ENCODE data around the gene EYS.

The EYS gene

DNA sequence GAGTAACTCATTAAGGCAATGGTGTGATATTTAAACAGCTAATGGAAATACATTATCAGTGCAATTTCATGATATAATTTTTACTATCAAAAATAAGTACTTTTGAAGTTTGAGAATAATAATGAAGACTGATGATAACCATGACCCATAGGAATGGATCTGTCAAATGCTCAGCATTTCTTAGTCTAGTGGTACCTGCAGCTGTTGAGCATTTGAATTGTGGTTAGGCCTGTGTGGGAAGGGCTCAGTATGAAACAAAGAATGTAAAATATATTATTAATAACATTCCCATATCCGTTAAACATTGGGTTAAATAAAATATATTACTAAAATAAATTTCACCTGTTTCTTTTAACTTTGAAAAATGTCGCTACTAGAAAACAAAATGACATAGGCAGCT, 1898.5 kb downstream of the EYS start:
- no peak overlapping the region for H2AFZ ChIP-seq (ENCODE audit: low read depth)
- TF ChIP-seq, protein P1, sequence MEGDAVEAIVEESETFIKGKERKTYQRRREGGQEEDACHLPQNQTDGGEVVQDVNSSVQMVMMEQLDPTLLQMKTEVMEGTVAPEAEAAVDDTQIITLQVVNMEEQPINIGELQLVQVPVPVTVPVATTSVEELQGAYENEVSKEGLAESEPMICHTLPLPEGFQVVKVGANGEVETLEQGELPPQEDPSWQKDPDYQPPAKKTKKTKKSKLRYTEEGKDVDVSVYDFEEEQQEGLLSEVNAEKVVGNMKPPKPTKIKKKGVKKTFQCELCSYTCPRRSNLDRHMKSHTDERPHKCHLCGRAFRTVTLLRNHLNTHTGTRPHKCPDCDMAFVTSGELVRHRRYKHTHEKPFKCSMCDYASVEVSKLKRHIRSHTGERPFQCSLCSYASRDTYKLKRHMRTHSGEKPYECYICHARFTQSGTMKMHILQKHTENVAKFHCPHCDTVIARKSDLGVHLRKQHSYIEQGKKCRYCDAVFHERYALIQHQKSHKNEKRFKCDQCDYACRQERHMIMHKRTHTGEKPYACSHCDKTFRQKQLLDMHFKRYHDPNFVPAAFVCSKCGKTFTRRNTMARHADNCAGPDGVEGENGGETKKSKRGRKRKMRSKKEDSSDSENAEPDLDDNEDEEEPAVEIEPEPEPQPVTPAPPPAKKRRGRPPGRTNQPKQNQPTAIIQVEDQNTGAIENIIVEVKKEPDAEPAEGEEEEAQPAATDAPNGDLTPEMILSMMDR (conservative IDR thresholded peaks at IDR 0.05; ENCODE audit: low read depth, low read length), result no peak
- H3K27ac ChIP-seq, result no peak overlapping the region
- H4K20me1 ChIP-seq (ENCODE audit: insufficient read depth), result no peaks in the 10 kb centered on the region
- H3K4me3 ChIP-seq (IDR thresholded peaks at IDR 0.05; ENCODE audit: insufficient read depth, low read depth, low read length), result no peak overlapping the region
- H3K36me3 ChIP-seq (ENCODE audit: insufficient read depth), result no peaks in the 10 kb centered on the region
- H3K27me3 ChIP-seq (ENCODE audit: insufficient read depth, low read depth), result no peaks in the 10 kb centered on the region
- H3K79me2 ChIP-seq (ENCODE audit: insufficient read depth, low read depth), result no peaks in the 10 kb centered on the region
- H3K4me1 ChIP-seq (ENCODE audit: low read depth, poor library complexity, severe bottlenecking), result no peaks in the 10 kb centered on the region
- H3K9ac ChIP-seq, result no peak overlapping the region
- H3K4me2 ChIP-seq, result no peak overlapping the region

DNA sequence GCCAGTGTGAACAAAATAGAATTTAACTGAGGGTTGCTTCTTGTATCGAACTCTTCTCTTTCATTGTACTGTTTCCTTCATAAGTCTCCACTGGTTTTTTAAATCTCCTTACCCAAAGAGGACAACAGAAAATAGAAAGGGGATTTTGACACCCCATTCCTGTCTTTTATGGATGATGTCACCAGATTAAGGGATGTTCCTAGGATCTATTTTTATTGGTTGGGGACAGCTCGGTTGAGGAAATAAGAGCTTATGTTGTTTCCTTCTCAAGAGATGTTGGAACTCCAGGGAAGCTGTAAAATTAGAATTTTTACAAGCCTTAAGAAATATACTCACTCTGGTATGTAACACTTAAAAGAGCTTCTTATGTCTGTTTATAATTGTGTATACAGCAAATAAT, 1900.0 kb downstream of the EYS start:
- Histone ChIP-seq H3K79me2 (ENCODE audit: insufficient read depth, low read depth) (no peaks in the 10 kb centered on the region), H3K4me3 (IDR thresholded peaks at IDR 0.05; ENCODE audit: insufficient read depth, low read depth, low read length) (no peak overlapping the region), H2AFZ (ENCODE audit: low read depth) (no peak overlapping the region), H3K27ac (no peak overlapping the region), H3K36me3 (ENCODE audit: insufficient read depth) (no peaks in the 10 kb centered on the region), H4K20me1 (ENCODE audit: insufficient read depth) (no peaks in the 10 kb centered on the region), H3K4me1 (ENCODE audit: low read depth, poor library complexity, severe bottlenecking) (no peaks in the 10 kb centered on the region), H3K27me3 (ENCODE audit: insufficient read depth, low read depth) (no peaks in the 10 kb centered on the region), H3K9ac (no peak overlapping the region), H3K4me2 (no peak overlapping the region)
- TF ChIP-seq, protein P1 (conservative IDR thresholded peaks at IDR 0.05; ENCODE audit: low read depth, low read length), result no peak

DNA sequence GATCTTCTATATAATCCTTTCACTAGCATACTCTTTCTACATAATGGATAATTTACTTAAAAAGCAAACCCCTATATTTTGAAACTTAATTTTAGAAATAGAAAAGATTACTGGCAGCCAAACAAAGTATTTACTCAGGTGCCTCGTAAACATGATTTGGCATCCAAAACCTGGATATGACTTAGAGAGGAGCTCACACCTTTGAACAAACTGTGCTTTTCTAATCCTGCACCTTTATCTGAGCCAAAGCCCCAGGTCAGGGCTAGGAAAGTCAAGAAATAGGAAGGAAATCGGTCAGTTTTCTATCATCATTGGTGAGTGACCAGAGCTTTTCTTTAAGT, 1900.5 kb downstream of the EYS start:
- Histone ChIP-seq H3K4me2 (no peak overlapping the region), H3K4me1 (ENCODE audit: low read depth, poor library complexity, severe bottlenecking) (no peaks in the 10 kb centered on the region), H3K27me3 (ENCODE audit: insufficient read depth, low read depth) (no peaks in the 10 kb centered on the region), H3K36me3 (ENCODE audit: insufficient read depth) (no peaks in the 10 kb centered on the region), H3K79me2 (ENCODE audit: insufficient read depth, low read depth) (no peaks in the 10 kb centered on the region), H3K4me3 (IDR thresholded peaks at IDR 0.05; ENCODE audit: insufficient read depth, low read depth, low read length) (no peak overlapping the region), H3K9ac (no peak overlapping the region), H2AFZ (ENCODE audit: low read depth) (no peak overlapping the region), H4K20me1 (ENCODE audit: insufficient read depth) (no peaks in the 10 kb centered on the region), H3K27ac (no peak overlapping the region)
- TF ChIP-seq, protein P1 (conservative IDR thresholded peaks at IDR 0.05; ENCODE audit: low read depth, low read length), result no peak

DNA sequence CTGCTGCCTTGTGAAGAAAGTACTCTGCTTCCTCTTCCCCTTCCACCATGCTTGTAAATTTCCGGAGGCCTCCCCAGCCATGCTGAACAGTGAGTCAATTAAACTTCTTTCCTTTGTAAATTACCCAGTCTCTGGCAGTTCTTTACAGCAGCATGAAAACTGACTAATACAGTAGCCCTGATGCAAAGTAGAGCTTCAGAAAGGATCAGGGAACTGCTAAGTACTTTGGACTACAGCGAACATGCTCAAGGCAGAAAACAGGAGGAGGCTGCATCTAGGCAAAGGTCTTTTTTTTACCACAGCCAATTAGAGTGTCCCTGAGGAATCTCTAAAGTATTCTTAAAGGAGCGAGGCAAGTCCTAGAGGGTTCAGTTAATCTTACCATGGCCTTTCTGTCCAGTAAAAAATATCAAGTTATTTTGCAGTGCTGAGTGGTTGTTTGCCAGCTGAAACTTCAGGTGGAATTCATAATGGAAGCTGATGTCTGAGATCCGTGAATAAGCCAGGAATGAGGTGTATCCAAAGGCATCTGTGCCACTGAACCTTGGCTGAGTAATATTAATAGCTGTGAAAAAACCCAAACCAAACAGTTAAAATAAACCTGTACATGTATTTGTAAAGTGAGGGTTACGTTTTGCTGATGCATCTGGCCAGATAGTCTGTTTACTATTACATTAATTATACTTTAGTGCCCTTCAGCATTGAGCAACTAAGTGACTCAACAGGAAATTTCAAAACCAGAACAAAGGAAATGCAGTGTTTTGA, 1901.0 kb downstream of the EYS start:
- H3K79me2 ChIP-seq (ENCODE audit: insufficient read depth, low read depth), result no peaks in the 10 kb centered on the region
- no peak overlapping the region for H3K4me3 ChIP-seq (IDR thresholded peaks at IDR 0.05; ENCODE audit: insufficient read depth, low read depth, low read length)
- no peak overlapping the region for H2AFZ ChIP-seq (ENCODE audit: low read depth)
- H3K36me3 ChIP-seq (ENCODE audit: insufficient read depth), result no peaks in the 10 kb centered on the region
- H3K27me3 ChIP-seq (ENCODE audit: insufficient read depth, low read depth), result no peaks in the 10 kb centered on the region
- H4K20me1 ChIP-seq (ENCODE audit: insufficient read depth), result no peaks in the 10 kb centered on the region
- H3K27ac ChIP-seq, result no peak overlapping the region
- no peak overlapping the region for H3K9ac ChIP-seq
- TF ChIP-seq, protein P1 (conservative IDR thresholded peaks at IDR 0.05; ENCODE audit: low read depth, low read length), result no peak
- H3K4me1 ChIP-seq (ENCODE audit: low read depth, poor library complexity, severe bottlenecking), result no peaks in the 10 kb centered on the region
- no peak overlapping the region for H3K4me2 ChIP-seq
